Fibroblast of skin of left biceps (primary cell): ENCODE results near the gene PFKL.

ENCODE experiments used
- DNase-seq, 2 experiments: peaks; one replicate each; pipeline ENCODE4 v3.0.0-alpha.2; 2013; ENCODE audit warnings: low read depth in 2 of 2

PFKL gene

GRCh38 chr21:44363278-44363677, 63.4 kb downstream of the PFKL start:
- DNase-seq: no peak

DNA sequence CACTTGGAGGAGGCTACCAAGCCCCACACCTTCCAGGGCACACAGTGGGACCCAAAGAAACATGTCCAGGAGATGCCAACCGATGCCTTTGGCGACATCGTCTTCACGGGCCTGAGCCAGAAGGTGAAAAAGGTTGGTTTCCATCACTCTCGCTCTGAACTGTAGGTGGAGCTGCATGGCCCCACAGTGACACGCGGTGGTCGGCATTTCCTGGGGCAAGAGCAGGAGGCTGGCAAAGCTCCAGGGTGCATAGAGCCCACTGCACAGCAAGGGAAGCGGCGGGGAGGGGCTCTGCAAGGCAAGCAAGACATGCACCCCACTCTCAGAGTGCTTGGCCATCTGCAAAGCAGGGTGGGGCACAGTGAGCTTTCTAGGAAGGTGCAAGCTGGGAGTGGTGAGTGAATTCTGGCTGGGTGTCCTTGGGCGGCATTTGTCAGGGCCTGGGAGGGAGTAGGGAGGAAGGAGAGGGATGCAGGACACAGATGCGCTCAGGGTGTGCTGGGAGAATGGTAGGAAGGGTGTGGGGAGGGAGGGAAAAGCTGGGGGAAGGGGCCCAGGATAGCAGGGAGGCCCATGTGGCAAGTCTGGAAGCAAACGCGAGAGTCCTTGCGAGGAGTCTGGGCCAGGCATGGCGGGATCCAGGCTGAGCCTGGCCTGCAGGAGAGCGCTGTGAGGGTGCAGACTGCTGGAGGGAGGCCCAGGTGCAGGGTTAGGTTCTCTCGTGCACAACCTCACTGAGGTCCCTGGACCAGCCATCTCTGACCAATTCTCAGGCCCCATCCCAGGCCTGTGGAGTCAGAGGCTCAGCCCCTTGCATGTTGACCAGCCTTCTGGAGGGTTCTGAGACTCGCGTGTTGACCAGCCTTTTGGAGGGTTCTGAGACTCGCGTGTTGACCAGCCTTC, 64.5 kb downstream of the PFKL start:
- no peak for DNase-seq

GRCh38 chr21:44365251-44365966, 65.6 kb downstream of the PFKL start:
- no peak for DNase-seq

- no peak for DNase-seq
Observed at GRCh38 chr21:44365967-44366585, 66.2 kb downstream of the PFKL start.

- no peak for DNase-seq
Observed at GRCh38 chr21:44366586-44367211, 66.8 kb downstream of the PFKL start.

DNA sequence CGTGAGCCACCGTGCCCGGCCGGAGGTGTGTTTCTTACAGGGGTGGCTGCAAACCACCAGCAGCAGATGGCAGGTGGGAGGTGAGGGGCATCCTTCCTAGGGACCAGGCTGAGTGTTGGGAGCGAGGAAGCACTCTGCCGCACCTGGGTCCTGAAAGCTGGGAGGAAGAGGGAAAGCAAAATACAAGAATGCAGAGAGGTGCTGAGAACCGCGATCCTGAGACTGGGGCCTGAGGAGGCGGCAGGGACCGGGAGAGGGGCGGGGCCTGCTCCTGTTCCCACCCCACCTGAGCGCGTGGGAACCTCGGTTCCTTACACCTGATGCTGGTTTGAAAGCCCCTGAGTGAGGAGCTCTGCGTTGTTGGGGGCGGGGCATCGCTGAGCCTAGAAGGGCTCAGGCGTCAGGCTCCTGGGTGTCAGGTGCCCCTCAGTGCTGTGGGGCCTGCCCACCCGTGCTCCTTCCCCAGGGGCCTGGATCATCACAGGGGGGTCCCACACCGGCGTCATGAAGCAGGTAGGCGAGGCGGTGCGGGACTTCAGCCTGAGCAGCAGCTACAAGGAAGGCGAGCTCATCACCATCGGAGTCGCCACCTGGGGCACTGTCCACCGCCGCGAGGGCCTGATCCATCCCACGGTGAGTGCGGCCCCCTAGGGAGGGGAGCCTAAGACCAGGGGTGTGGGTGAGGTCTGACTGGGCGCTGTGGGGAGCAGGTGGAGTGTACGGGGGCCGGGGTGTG, 69.0 kb downstream of the PFKL start:
- no peak for DNase-seq

- DNase-seq: no peak
Observed at GRCh38 chr21:44370027-44370735, 70.3 kb downstream of the PFKL start.

- no peak for DNase-seq
Observed at GRCh38 chr21:44370786-44371410, 71.0 kb downstream of the PFKL start.

GRCh38 chr21:44371596-44371995, 71.7 kb downstream of the PFKL start:
- no peak for DNase-seq

- DNase-seq: no peak
Observed at GRCh38 chr21:44372616-44373015, 72.8 kb downstream of the PFKL start.

DNA sequence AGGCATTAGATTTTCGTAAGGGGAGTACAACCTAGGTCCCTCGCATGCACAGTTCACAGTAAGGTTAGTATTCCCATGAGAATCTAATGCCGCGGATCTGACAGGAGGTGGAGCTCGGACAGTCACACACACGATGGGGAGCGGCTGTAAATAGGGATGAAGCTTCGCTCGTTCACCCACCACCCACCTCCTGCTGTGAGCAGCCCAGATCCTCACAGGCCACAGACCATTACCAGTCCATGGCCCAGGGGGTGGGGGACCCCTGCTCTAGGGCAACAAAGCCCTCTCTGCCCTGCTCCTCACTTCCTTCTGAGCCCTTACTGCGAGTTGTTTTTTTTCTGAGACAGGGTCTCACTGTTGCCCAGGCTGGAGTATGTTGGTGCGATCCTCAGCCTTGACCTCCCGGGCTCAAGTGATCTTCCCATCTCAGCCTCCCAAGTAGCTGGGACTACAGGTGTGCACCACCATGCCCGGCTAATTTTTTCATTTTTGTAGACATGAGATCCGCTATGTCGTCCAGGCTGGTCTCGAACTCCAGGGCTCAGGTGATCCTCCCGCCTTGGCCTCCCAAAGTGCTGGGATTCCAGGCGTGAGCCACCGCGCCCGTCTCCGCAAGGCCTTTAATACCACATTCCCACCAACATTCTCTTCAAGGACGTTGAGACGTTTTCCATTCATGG, 74.9 kb downstream of the PFKL start:
- no peak for DNase-seq

DNA sequence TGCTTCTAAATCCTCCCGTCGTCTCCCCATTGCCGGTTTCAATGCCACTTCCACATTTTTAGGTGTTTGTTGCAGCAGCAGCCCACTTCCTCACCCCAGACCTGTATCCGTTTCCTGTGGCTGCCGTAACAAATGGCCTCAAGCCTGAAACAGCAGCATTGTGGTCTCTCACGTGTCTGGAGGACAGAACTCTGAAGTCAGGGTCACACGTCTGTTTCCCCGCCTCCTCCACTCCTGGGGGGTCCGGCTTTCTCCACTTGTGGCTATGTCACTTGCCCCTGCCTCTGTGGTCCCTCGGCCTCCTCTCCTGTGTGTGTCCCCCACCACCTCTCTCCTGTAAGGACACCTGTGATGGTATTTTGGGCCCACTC, 75.4 kb downstream of the PFKL start:
- DNase-seq: no peak

DNA sequence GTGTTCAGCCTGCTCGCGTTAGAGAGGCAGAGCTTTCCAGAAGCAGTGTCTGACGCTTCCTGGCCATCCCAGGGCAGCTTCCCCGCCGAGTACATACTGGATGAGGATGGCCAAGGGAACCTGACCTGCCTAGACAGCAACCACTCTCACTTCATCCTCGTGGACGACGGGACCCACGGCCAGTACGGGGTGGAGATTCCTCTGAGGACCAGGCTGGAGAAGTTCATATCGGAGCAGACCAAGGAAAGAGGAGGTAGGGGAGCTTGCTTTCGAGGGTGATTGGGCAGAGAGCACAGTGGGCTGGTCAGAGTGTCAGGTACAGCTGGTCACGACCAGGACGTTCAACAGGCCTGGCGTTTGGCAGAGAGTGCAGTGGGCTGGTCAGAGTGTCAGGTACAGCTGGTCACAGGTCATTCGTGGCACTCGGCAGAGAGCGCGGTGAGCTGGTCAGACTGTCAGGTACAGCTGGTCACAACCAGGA, 75.9 kb downstream of the PFKL start:
- DNase-seq: no peak

- no peak for DNase-seq
Observed at GRCh38 chr21:44376606-44377005, 76.8 kb downstream of the PFKL start.
